Pons (tissue), 1 donor: ENCODE data around the gene HSPA1L.
A peak's percentile ranks its signal among the peaks of the same experiment; 100 is the strongest.
"Not testable (repeated sequence)": the region's sequence is repeated elsewhere in the genome, so short reads cannot be mapped to it uniquely, and the experiment has no call there.

ENCODE experiments used
- DNase-seq: peaks from one replicate; pipeline ENCODE4 v3.0.0-alpha.2; 2016; ENCODE audit warnings: low spot score

Gene HSPA1L

GRCh38 chr6:31813465-31813849 is 1.6 kb downstream of the HSPA1L start:
- no peak for DNase-seq

GRCh38 chr6:31811645-31812044 is 3.4 kb downstream of the HSPA1L start:
- no peak for DNase-seq

- not testable (repeated sequence) for DNase-seq
These were observed 6.5 kb downstream of the HSPA1L start for GRCh38 chr6:31808599-31808998.

- DNase-seq = peak; percentile 97
These were observed 8.4 kb downstream of the HSPA1L start, which contains the start of gene LSM2 for GRCh38 chr6:31806470-31807272. Gene LSM2, minus strand, starts transcription at chr6:31806966. Its CDS starts 209 bp downstream, at chr6:31806757.

GRCh38 chr6:31805939-31806469 is 9.1 kb downstream of the HSPA1L start:
- no peak for DNase-seq

GRCh38 chr6:31801031-31801927 is 13.8 kb downstream of the HSPA1L start:
- not testable (repeated sequence) for DNase-seq

- DNase-seq = no peak
These were observed 15.3 kb downstream of the HSPA1L start for GRCh38 chr6:31799781-31800180.

- no peak for DNase-seq
These were observed 17.5 kb downstream of the HSPA1L start for GRCh38 chr6:31797588-31797987.

- DNase-seq = no peak
These were observed 18.1 kb downstream of the HSPA1L start for GRCh38 chr6:31796993-31797385.

GRCh38 chr6:31795616-31796298 is 19.3 kb downstream of the HSPA1L start, which contains the start of gene VARS1:
Gene VARS1, minus strand, starts transcription at chr6:31795752. Its CDS starts 535 bp downstream, at chr6:31795217.
- peak; percentile 84 for DNase-seq

- DNase-seq = no peak
These were observed 20.0 kb downstream of the HSPA1L start for GRCh38 chr6:31794866-31795615.

- no peak for DNase-seq
These were observed 20.7 kb downstream of the HSPA1L start for GRCh38 chr6:31794294-31794865.

- not testable (repeated sequence) for DNase-seq
These were observed 21.2 kb downstream of the HSPA1L start for GRCh38 chr6:31793927-31794245.

GRCh38 chr6:31792761-31793171 is 22.3 kb downstream of the HSPA1L start:
- no peak for DNase-seq

- no peak for DNase-seq
These were observed 23.1 kb downstream of the HSPA1L start for GRCh38 chr6:31792090-31792374.

- peak; percentile 51 for DNase-seq
These were observed 23.6 kb downstream of the HSPA1L start for GRCh38 chr6:31791324-31792089.

GRCh38 chr6:31785475-31785874 is 29.6 kb downstream of the HSPA1L start:
- no peak for DNase-seq

- peak; percentile 62 for DNase-seq
These were observed 30.8 kb downstream of the HSPA1L start for GRCh38 chr6:31784098-31784925.

- DNase-seq = no peak
These were observed 32.8 kb downstream of the HSPA1L start for GRCh38 chr6:31782126-31782855.
